GM18526 (cell line): ENCODE results near the gene B3GNT2.

Experiments used
- POLR2A ChIP-seq: IDR thresholded peaks from 3 replicates; pipeline ENCODE4 v1.6.1; 2011; ENCODE audit not compliant: insufficient read length; ENCODE audit errors: extremely low read depth

Gene B3GNT2, protein sequence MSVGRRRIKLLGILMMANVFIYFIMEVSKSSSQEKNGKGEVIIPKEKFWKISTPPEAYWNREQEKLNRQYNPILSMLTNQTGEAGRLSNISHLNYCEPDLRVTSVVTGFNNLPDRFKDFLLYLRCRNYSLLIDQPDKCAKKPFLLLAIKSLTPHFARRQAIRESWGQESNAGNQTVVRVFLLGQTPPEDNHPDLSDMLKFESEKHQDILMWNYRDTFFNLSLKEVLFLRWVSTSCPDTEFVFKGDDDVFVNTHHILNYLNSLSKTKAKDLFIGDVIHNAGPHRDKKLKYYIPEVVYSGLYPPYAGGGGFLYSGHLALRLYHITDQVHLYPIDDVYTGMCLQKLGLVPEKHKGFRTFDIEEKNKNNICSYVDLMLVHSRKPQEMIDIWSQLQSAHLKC

DNA sequence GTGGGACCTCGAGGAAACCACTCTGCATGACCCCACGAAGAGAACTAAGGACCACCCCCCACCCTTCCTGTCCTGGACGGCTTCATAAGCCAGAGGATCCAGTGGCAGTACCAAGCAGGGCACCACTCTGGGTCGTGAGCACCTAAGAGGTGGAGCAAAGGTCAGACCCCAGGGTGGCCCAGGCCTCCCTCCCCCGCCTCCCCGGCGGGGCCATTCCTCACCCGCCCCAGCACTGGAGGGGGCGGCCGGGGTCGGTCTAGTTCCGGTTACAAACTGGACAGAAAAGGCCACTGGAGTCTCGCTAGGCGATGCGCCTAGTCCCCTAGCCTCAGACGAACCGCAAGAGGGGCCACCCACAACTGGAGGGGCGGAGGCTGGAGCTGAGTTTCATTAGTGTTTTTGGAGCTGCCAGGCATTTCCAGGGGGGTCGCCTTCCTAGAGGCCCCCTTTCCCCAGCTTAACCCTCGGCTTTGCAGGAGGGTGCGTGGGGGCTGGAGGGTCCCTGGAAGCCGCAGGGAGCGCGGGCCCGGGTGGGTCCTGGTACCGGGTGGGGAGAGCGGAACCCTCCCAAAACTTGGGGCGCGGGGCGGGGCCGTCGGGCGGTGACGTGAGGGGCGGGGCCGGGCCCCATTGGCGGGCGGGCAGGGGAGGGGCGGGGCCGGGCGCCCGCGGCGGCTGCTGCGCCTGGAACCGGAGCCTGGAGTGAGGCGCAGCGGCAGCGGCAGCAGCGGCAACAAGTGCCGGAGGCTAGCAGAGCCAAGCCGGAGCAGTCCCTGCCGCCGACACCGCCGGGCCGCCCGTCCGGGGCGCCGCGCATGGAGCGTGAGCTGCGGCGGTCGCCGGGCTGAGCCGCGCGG lies at the start of gene B3GNT2:
B3GNT2 (plus strand) TSS at position 695 of the 857 bp plus-strand sequence. CDS start 26,106 bp downstream, outside the sequence.
- TF ChIP-seq POLR2A: peak; percentile 94

DNA sequence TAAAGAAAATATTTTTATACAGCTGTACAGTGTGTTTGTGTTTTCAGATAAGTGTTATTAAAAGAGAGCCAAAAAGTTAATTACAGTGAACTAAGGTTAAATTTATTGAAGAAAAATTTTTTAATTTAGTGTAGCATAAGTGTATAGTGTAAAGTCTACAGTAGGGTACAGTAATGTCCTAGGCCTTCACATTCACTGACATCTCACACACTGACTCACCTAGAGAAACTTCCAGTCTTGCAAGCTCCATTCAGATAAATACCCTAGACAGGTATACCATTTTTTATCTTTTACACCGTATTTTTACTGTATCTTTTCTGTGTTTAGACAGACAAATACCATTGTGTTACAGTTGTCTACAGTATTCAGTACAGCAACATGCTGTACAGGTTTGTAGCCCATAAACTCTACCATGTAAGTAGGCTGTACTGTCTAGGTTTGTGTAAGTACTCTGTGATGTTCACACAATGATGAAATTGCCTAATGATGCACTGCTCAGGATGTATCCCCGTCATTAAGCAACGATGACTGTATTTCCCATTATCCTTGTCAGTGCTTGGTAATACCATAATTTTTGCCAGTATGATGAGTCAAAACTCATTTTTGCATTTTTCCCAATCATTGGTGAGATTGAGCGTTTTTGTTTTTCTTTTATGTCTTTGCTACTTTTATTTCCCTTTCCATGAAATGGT lies 48.2 kb upstream of the B3GNT2 start:
- TF ChIP-seq POLR2A: no peak

DNA sequence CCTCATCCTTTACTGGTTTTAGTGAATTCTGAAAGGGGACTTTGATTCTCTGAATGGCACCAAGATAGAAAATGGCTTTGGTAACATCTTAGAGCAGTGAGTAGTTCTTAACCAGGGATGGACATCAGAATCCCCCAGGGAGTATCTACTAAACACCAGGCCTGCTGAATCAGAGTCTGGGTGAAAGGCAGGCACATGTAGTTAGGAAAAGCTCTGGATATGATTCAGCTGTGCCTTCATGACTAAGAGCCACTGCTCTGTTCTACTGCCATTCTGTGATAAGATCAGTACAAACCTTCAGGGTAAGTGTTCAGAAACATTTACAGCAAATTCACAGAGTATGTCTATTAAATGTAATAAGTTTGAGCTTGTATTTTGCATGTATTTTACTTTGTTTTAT lies 46.2 kb upstream of the B3GNT2 start:
- TF ChIP-seq POLR2A: no peak

DNA sequence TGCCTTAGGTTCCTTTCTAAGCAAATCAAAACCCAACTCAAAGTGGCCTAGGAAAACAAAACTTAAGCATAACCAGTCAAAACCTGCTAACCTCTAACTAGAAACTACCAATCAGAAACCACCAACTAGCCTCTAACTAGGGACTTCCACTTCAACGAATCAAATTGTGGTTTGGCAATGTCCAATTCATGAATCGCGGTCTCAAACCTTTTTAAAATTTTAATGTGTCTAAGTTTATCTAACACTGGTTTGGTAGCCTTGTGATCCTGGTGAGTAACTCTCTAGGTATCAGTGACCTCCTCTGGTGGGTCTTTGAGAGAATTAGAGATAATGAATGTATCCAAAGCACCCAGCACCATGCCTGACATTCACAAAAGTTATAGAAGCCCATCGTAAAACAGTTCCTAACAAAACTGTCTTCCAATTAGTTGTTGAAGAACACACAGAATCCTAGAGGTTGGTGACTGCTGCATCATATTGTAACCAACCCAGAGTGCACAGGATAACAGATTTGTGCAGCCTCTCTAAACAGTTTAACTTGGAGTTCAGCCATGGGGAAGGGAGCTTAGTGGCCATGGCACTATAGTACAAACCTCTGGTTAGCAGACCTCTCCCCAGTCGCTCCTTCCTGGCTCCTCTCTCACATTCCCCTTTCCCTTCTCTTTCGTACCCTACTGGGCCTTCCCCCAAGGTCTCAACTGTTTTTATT lies 45.2 kb upstream of the B3GNT2 start:
- TF ChIP-seq POLR2A: no peak

DNA sequence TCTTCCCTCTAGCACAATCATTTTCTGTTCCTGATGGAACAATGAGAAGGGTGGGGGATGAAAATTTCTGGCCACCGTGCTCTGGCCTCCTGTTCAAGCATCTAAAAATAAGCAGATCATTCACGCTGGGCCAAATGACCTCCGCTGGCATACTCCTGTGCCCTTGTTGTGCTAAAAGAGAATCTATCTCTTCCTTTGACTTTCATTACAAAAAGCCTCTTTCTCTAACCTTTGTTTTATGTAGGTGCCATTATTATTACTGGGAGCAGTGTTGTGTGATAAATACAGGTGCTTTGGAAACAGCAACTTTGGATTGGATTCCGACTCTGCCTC lies 44.6 kb upstream of the B3GNT2 start:
- no peak for TF ChIP-seq POLR2A

DNA sequence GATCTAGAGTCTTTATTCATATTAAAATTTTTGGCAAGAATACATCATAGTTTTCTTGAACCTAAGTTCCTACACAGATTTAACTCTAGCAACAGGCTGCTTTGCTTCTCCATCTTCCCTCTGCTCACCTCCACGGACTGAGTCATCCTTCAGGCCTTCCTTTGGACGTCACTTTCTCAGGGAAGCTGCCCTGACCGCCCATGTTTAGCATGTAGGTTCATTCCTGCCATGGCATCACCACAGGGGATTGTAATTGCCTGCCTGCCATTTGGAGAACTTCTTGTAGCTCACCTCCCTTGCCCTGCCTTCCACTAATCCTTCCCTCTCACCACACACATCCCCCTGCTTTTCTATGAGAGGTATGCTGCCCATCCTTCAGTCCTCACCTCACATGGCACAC lies 43.9 kb upstream of the B3GNT2 start:
- no peak for TF ChIP-seq POLR2A

DNA sequence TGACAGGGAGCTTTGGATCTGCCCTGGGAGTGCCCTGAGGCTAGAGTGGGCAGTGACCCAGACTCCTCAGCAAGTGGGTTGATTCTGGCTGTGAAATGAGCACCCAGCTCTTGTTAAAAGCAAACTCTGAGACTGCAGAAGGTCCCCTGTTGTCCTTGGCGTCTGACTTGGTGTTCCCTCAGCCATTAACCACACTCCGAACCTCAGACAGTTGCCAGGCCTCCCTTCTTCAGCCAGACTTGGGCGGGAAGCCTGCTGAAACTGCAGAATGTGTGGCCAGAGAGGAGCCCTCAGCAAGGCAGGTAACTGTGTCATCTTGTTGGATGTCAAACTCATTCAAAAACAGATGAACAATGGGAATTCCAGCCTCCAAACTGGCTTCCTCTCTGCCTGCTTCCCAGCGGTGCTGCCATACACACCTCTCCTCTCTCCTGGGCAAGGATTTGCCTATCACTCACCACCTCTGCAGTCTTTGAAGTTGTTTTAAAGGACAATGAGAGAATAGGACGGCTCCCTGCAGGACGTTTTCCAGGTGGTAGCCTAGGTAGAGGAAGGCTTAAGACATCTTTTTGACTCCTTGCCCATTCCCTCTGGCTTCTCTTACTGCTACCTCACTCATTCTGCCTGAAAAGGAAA lies 38.9 kb upstream of the B3GNT2 start:
- no peak for TF ChIP-seq POLR2A

DNA sequence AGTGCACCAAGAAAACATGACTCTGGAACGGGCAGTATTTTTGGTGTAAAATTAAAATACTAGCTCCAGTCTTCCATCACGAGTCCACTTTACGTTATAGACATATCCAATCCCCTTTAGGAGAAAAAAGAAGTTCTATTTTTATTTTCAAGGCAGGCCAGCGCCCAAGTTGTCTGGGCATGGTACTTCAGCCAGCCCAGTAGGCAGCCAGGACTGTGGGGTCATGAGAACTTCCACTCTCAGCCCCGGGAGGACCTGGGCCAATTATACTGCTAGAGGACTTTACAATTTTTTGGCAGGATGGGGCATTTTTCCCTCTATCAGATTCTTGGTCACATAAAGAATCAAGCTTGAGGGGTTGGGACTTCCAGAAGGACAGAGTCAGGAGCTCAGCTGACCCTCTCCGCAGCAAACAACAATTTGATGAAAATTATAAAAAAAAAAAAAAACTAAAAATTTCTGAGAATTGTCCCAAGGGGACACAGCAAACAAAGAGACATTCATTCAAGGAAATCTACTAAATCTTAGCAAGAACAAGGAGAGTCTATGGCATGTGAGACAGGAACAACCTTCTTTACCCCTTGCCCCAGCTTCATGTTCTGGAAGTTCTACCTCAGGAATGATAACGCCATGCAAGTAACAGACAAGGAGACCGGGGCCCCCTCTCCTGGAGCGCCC lies 37.3 kb upstream of the B3GNT2 start:
- TF ChIP-seq POLR2A: no peak

DNA sequence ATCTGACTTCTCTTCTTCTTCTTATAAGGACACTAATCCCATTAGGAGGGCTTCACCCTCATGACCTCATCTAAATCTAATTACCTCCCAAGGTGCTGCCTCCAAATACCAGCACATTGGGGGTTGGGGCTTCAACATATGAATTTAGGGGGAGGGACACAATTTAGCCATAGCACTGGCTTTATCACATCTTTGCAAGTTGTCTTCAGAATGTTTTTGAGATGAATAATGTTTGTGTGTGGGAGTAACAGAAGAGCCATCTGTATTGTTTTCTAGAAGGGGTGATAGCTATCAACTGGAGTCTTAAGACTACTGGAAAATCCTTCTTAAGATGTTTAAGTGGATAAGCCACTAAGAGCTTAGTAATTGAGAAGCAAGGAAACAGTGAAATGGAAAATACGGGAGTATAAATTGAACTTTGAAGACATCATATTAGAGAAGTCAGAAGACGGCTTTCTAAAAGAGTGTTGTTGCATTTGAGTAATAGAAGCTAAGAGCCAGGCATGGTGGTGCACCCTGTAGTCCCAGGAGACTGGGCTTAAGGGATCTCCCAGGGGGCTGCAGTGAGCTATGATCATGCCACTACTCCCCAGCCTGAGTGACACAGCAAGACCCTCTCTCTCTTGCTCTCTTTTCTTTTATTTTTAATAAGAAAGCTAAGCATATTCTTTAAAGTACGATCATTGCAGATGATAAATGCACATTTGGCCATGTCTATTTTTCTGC lies 32.6 kb upstream of the B3GNT2 start:
- TF ChIP-seq POLR2A: no peak

DNA sequence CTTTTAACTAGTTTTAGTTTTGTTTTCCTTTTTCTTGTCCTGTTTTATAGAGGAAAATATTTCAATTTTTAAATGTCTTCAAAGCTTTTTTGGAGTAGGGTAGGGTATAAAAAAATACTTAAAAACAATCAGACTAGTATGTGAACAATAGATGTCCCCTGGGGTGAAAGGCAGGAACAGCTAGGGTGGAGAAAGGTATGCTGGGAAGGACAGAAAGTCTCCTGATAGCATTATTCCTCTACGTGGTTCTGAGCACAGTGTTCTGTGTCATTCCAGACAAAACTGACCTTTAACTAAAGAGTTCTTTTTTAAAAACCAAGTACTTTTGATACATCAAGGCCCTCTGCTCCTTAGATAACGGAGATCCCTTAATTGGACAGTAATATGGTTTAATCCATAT lies 32.1 kb upstream of the B3GNT2 start:
- TF ChIP-seq POLR2A: no peak

DNA sequence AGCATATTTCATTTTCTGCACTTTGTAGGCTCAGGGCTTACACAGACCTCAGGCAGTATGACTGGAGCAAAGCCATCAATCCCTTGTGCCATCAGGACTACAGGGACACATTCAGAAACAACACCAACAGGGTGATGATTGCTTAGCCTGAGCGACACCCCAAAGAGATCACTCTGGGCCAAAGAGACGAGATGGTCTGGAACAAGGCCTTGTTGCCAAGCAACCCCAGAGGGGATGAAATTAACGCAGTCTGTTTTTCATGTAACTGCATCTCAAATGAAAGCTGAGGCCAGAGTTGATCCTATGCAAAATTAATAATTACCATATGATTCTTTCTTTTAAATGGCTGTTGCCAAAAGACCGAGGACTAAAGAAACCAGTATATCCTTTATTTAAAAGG lies 20.2 kb upstream of the B3GNT2 start:
- no peak for TF ChIP-seq POLR2A

DNA sequence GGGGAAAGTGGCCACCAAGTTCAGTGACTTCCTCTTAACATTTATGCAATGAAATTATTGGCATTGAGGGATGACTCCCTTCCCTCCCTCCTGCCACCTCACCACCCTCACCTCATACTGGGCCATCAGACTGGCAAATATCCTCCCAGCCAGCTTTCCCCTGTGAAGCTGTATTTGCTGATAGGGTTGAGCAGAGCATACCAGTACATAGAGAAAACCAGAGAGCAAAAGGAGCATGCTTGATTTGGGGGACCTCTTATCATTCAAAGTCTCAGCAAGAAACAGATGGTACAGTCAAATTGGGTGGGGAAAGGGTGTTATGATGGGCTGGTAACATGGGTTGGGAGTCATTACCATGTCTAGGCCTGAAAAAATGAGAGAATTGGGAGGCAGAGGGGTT lies 19.1 kb upstream of the B3GNT2 start:
- TF ChIP-seq POLR2A: no peak

DNA sequence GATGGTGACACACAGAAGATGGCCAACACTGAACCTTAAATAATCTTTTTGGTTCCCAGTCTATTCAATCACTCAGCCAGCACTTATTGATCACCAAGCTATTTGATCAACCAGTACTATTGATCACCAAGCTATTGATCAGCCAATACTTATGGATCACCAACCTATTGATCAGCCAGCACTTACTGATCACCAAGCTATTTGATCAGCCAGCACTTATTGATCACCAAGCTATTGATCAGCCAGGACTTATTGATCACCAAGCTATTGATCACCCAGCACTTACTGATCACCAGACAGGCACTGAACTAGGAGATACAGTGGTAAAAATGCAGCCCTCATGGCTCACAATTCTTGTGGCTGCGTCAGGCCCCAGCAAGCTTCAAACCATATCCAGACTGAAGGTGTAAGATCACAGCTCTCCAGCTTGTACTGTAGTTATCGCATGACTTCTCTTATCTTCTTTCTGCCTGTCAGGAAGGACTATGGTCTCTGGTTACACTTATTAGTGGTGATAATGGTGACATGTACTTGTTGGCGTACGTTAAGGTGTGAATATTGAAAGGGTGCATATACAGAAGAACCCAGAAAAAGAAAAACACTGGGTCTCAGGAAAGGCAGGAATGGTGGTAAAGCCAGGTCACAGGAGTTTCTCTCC lies 18.4 kb upstream of the B3GNT2 start:
- TF ChIP-seq POLR2A: no peak
